Activated gamma-delta T cell (primary cell): ENCODE data around the gene ENOSF1.
"Not testable (repeated sequence)": the region's sequence is repeated elsewhere in the genome, so short reads cannot be mapped to it uniquely, and the experiment has no call there.

Experiments used
- DNase-seq: peaks from one replicate; lab custom pipeline; 2025; lab: John Stamatoyannopoulos, UW

Gene ENOSF1

GRCh38 chr18:706405-706804, 6.0 kb downstream of the ENOSF1 start:
- DNase-seq = no peak

GRCh38 chr18:703213-703967, 9.0 kb downstream of the ENOSF1 start:
- no peak for DNase-seq

- no peak for DNase-seq
Measured at GRCh38 chr18:697800-698199, 14.6 kb downstream of the ENOSF1 start.

GRCh38 chr18:697012-697411, 15.4 kb downstream of the ENOSF1 start:
- DNase-seq = no peak

GRCh38 chr18:693466-694187, 18.8 kb downstream of the ENOSF1 start:
- no peak for DNase-seq

- no peak for DNase-seq
Measured at GRCh38 chr18:692824-693223, 19.6 kb downstream of the ENOSF1 start.

- DNase-seq = no peak
Measured at GRCh38 chr18:688323-688722, 24.1 kb downstream of the ENOSF1 start.

GRCh38 chr18:686339-687111, 25.9 kb downstream of the ENOSF1 start:
- no peak for DNase-seq

GRCh38 chr18:685438-685837, 27.0 kb downstream of the ENOSF1 start:
- no peak for DNase-seq

GRCh38 chr18:683531-683930, 28.9 kb downstream of the ENOSF1 start:
- DNase-seq = no peak

GRCh38 chr18:682833-683232, 29.6 kb downstream of the ENOSF1 start:
- no peak for DNase-seq

GRCh38 chr18:682416-682815, 30.0 kb downstream of the ENOSF1 start:
- DNase-seq = not testable (repeated sequence)

GRCh38 chr18:681985-682384, 30.4 kb downstream of the ENOSF1 start:
- no peak for DNase-seq

GRCh38 chr18:680392-680791, 32.0 kb downstream of the ENOSF1 start:
- no peak for DNase-seq

- no peak for DNase-seq
Measured at GRCh38 chr18:679516-679915, 32.9 kb downstream of the ENOSF1 start.

- no peak for DNase-seq
Measured at GRCh38 chr18:678482-679182, 33.8 kb downstream of the ENOSF1 start.

- no peak for DNase-seq
Measured at GRCh38 chr18:677951-678381, 34.5 kb downstream of the ENOSF1 start.

- no peak for DNase-seq
Measured at GRCh38 chr18:677145-677544, 35.3 kb downstream of the ENOSF1 start.

- DNase-seq = no peak
Measured at GRCh38 chr18:676736-677135, 35.7 kb downstream of the ENOSF1 start.

GRCh38 chr18:676069-676468, 36.4 kb downstream of the ENOSF1 start:
- no peak for DNase-seq

- no peak for DNase-seq
Measured at GRCh38 chr18:675307-675706, 37.1 kb downstream of the ENOSF1 start.

GRCh38 chr18:673769-674168, 38.7 kb downstream of the ENOSF1 start:
- DNase-seq = no peak
